NCI-H1417 treated with DMSO at 0.1 percent for 48 hours (cell line): ENCODE measurements around the gene CD160.
"Not testable (repeated sequence)": the region's sequence is repeated elsewhere in the genome, so short reads cannot be mapped to it uniquely, and the experiment has no call there.

Source experiments
- DNase-seq: peaks from one replicate; lab custom pipeline; 2025; lab: John Stamatoyannopoulos, UW

The CD160 gene

DNA sequence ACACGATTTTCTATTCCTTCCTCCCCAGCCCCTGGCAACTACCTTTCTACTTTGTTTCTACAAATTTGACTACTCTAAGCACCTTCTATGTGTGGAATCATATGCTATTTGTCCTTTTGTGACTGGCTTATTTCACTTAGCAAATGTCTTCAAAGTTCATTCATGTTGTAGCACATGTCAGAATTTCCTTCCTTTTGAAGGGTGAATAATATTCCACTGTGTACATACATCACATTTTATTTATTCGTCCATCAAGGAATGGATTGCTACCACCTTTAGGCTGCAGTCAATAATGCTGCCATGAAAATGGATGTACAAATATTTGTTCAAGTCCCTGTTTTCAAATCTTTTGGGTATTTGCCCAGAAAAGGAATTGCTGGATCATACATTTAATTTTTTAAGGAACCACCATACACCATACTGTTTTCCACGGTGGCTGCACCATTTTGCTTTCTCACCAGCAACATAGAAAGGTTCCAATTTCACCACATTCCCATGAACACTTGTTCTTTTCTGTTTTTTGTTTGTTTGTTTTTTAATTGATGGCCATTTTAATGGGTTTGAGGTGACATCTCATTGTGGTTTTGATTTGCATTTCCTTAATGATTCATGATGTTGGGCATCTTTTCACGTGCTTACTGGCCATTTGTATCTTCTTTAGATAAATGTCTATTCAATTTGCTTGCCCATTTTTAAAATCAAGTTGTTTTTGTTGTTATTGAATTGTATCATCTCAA lies 8.8 kb upstream of the CD160 start:
- DNase-seq, result no peak

GRCh38 chr1:145711213-145711651 lies 8.1 kb upstream of the CD160 start:
- no peak for DNase-seq

GRCh38 chr1:145714524-145715111 lies 4.7 kb upstream of the CD160 start:
- DNase-seq, result no peak

DNA sequence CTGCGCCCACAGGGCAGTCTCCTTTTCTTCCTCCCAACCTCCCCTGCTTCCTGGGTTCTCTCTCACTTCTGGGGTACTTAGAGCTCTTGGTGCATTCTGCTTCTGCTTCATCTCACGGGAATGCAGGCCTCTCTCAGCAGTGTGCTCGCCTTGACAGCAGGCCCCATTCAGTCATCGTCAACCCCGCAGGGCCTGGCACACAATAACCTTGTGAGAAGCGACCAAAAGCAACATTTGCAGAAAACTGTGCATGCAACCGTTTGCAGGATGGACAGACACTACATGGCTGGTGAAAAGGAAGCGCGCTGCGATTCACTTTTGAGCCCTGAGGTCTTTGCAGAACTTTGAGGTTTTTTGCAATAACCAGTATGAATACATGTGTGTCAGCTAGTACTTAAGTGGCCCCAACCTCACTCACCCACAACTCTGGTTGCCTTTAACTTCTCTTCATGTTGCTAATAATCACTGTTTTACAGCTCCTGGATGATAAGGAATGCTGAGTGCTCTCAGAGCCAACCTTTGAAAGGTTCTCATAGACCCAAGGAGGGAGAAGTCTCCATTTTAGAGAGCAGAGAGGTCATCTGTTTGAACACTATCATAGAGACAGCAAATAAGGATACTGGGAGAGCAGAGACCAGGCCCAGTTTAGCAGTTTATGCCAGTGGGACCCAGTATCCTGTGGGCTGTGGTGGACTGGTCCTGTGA lies 2.5 kb upstream of the CD160 start:
- DNase-seq, result no peak

DNA sequence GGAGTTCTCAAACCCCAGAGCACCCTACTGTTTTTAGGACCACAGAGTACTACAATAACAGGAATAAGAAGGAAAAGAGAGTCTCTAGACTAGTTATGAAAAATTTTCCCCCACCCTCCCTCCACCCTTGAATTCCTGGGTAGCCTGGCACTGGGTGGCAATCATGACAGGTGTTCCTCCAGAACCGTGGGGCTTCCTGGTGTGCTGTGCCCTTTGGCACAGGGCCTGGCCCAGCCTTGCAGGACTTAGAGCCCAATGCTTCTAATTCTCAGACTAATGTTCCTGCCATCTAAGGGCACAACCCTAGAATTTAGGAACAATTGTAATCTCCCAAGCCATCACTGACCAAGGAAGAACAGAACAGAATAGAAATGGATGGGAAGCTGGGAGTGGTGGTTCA lies 1.5 kb upstream of the CD160 start:
- no peak for DNase-seq

DNA sequence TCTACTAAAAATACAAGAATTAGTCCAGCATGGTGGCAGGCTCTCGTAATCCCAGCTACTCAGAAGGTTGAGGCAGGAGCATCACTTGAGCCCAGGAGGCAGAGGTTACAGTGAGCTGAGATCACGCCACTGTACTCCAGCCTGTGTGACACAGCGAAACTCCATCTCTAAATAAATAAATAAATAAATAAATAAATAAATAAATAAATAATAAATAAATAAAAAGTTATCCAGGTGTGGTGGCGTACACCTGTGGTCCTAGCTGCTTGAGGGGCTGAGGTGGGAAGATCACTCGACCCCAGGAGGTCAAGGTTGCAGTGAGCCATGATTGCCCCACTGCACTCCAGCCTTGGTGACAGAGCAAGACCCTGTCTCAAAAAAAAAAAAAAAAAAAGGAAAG lies 834 bp upstream of the CD160 start:
- not testable (repeated sequence) for DNase-seq

GRCh38 chr1:145720556-145720877 lies 1.2 kb downstream of the CD160 start:
- no peak for DNase-seq

- no peak for DNase-seq
Observed at GRCh38 chr1:145720878-145721671, 1.8 kb downstream of the CD160 start.

- DNase-seq, result not testable (repeated sequence)
Observed at GRCh38 chr1:145726193-145726592, 6.9 kb downstream of the CD160 start.

- no peak for DNase-seq
Observed at GRCh38 chr1:145729196-145729595, 9.9 kb downstream of the CD160 start.

DNA sequence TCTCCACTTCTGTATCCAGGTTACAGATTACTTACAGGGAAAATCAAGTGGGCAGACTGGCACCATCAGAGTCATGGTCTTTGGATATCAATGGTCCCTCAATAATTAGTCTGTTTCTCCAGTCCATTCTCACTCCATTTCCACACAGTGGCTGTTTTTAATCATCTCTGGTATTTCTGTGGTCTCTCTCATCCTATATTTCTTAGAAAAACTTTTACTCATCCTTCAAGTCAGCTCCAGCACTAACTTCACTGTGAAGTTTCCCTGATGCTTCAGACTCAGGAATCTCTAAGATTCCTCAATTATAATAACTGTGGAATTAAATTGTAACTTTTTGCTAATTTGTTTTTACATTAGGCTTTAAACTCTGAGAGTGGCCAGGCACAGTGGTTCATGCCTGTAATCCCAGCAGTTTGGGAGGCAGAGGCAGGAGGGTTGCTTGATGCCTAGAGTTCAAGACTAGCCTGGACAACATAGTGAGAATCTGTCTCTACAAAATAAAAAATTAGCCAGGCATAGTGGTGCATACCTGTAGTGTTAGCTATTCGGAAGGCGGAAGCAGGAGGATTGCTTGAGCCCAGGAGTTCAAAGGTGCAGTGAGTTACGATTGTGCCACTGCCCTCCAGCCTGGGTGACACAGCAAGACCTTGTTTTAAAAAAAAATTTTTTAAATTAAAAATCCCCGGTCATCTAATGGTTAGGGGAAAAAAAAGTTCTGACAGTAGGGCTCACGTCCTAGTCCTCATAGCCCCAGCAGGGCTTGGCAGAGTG lies 10.6 kb downstream of the CD160 start:
- no peak for DNase-seq

DNA sequence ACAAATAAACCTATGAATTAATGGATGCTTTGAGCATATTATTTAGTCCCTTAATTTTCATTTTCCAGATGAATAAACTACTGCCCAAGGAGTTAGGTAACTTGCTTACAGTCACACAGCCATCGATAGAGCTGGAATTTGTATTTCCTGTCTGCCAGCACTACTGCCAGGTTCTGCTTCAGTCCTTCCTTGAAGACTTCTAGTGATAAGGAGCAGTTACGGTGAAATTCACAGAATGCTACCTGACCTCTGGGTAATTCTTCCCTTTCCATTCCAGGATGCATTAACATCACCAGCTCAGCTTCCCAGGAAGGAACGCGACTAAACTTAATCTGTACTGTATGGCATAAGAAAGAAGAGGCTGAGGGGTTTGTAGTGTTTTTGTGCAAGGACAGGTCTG lies 11.2 kb downstream of the CD160 start:
- no peak for DNase-seq

- no peak for DNase-seq
Observed at GRCh38 chr1:145730900-145731299, 11.6 kb downstream of the CD160 start.

- no peak for DNase-seq
Observed at GRCh38 chr1:145736191-145736590, 16.9 kb downstream of the CD160 start.

DNA sequence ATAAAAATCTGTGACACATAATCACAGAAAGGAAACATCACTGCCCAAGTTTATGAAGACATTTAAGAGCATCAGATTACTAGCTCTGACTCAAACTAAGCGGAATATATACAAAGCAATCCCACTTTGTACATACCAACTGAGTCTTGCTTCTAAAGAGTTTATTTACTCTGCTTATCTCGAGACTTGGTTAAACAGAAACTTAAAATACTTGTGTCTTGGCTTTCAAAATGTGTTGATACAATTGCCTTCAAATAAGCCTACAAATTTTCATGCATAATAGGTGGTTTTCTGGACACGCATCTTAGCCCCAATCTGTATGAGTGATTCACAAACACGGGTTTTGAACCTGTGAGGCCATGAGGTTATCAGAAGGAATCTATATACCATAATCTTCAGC lies 21.0 kb downstream of the CD160 start:
- no peak for DNase-seq

DNA sequence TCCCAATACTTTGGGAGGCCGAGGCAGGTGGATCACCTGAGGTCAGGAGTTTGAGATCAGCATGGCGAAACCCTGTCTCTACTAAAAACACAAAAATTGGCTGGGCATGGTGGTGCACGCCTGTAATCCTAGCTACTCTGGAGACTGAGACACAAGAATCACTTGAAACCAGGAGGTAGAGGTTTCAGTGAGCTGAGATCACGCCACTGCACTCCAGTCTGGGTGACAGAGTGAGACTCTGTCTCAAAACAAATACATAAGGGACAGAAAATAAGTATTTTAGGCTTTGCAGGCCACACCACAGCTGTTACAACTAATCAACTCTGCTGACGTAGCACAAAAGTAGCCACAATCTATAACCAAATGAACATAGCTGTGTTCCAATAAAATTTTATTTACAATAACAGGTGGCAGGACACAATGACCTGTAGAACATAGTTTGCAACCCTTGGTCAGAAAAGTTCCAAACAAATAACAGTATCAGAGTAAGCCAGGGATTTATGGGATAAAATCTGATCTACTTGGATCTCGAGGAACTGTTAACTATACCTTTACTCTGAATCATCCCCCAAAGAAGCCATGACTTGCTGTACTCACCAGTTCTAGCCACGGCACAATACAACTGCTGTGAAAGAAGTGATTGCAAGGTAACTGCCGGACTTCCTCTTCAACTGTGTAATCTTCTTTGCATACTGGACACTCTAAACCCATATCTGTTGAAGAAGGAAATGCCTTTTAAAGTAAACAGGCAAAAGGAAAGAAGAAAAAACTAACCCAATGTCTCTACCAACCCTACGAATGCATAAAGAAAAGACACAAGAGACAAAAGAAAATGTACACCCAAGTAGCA lies 28.3 kb downstream of the CD160 start:
- no peak for DNase-seq

- no peak for DNase-seq
Observed at GRCh38 chr1:145750426-145750825, 31.1 kb downstream of the CD160 start.

- DNase-seq, result no peak
Observed at GRCh38 chr1:145751491-145752037, 32.3 kb downstream of the CD160 start.

DNA sequence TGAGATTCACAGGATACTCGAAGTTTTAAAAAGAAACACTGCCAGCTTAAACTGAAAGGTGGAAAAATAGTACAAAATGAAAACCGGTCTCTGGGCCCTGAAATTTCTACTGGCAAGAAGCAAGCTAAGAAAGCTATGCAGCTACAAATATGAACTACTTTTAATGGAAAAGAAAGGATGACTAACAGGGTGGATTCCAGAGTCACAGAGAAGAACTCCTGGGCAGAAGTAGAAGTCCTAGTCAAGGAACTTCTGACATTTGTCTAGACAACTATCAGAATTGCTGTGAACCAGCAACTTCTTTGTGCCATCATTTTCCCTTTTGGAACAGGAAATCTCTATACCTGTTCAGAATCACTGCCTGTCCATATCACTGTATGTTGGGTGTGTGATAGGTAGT lies 38.1 kb downstream of the CD160 start:
- DNase-seq, result no peak

DNA sequence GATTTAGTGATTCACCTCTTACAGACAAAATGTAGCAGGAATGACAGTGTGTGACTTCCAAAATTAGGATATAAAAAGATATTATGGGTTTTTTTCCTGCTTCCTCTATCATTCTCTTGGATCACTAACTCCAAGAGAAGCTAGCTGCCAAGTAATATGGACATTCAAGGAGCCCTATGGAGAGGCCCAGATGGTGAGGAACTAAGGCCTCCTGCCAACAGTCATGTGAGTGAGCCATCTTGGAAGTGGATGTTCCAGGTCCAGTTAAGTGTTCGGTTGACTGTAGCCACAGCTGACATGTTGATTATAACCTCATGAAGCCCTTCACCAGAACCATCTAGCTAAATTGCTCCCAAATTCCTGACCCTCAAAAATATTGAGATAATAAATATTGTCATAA lies 38.8 kb downstream of the CD160 start:
- DNase-seq, result no peak

GRCh38 chr1:145758575-145758974 lies 39.3 kb downstream of the CD160 start:
- no peak for DNase-seq
